ENCODE measurements around the gene SLC49A4.

The SLC49A4 gene

GRCh38 chr3:122921791-122922651, 127.2 kb downstream of the SLC49A4 start:
- peak overlapping the region in 2 of 7 experiments; percentile 12 for H3K4me3 ChIP-seq
- H3K27ac ChIP-seq, result no peak overlapping the region

GRCh38 chr3:122923611-122924010, 128.7 kb downstream of the SLC49A4 start:
- Histone ChIP-seq H3K27ac (no peak overlapping the region), H3K4me3 (no peak overlapping the region)

- Histone ChIP-seq H3K4me3 (no peak overlapping the region), H3K27ac (no peak overlapping the region)
These were observed 129.2 kb downstream of the SLC49A4 start for GRCh38 chr3:122924056-122924455.

GRCh38 chr3:122925756-122926155, 130.9 kb downstream of the SLC49A4 start:
- Histone ChIP-seq H3K27ac (no peak overlapping the region), H3K4me3 (no peak overlapping the region)

DNA sequence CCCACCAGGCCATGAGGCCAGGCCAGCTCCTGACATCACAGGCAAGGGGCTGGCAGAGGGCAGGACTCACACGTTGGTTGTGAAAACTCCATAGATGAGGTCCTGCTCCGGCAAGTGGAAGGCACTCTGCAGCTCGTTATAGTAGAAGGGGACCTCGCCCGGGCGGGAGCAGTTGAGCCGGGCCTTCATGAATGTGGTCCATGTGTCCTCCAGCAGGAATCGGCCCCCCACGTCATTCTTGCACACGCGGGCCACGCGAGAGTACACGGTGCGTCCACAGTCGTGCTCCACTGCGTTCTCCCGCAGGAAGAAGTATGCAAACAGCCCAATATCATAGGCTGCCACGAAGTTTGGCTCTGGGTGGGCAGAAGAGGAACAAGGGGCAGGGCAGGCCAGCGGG, 131.5 kb downstream of the SLC49A4 start:
- Histone ChIP-seq H3K27ac (no peak overlapping the region), H3K4me3 (no peak overlapping the region)

DNA sequence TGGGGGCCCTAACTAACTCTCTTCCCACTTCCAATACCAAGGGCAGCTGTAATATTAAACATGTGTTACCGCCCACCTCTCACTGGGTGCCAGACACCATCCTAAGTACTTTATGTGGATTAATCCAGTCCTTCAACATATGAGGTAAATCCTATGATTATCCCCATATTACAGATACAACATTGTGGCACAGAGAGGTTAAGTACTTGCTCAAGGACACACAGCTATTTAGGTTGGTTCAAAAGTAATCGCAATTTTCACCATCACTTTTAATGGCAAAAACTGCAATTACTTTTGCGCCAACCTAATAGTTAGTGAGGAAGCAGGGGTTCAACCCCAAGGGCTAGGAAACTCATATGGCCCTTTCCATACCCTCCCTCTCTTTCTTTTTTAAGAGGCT, 131.9 kb downstream of the SLC49A4 start:
- Histone ChIP-seq H3K27ac (no peak overlapping the region), H3K4me3 (no peak overlapping the region)

DNA sequence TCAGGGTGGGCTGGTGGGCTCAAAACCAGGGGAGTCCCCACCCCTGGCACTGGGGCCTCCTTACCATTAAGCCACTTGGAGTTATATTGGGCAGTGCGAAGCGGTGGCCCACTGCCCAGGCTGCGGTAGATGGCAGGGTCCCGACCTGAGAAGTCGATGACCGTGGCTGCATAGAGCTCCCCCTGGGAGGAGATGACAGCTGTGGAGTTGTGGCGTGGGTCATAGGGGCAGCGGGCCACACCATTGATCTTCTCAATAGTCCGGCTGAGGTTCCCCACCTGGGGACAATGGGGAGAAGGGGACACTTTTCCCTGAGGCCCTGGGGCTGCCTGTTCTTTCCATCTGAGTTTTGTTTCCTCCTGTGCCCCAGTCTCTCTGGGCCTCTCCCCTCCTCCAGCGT, 132.9 kb downstream of the SLC49A4 start:
- Histone ChIP-seq H3K27ac (no peak overlapping the region), H3K4me3 (no peak overlapping the region)

GRCh38 chr3:122928396-122929187, 133.7 kb downstream of the SLC49A4 start:
- Histone ChIP-seq H3K27ac (no peak overlapping the region), H3K4me3 (no peak overlapping the region)

DNA sequence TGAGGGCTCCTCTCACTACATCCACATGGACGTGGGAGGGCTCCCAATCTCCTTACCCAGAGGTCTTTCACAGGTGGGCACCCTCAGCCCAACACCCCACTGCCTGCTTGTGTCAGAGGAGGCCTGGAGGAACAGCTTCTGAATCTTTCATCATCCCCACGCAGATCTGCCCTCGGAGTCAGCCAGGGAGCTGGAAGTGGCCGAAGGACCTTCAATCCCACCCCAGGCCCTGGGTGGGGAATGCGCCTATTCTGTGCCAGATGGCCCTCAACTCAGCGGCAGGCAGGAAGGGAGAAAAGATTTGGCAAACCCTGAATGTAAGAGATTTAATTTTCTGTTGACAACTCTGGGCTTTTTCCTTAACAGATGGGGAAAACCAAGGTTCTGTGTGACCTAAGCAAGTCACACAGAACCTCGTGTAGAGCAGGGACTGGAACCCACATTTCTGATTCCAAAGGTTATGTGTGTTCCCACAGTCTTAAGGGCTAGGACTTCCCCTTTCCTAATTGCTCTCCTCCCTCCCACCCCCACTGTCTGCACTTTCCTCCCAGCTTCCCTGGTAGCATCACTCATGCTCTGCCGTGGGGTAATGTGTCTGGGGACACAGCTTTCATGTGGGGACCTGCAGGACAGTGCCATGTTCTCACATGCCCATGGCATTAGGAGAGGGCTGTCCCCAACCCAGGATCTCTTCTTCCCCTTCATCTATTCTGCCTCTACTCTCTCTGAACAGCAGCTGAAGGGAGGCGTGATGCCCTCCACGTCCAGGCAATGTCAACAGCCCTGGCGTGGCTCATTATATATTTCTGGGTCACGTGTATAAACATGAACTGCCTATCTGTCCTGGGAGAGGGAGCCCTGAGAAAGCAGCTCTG, 134.6 kb downstream of the SLC49A4 start:
- no peak overlapping the region for H3K4me3 ChIP-seq
- H3K27ac ChIP-seq, result no peak overlapping the region

DNA sequence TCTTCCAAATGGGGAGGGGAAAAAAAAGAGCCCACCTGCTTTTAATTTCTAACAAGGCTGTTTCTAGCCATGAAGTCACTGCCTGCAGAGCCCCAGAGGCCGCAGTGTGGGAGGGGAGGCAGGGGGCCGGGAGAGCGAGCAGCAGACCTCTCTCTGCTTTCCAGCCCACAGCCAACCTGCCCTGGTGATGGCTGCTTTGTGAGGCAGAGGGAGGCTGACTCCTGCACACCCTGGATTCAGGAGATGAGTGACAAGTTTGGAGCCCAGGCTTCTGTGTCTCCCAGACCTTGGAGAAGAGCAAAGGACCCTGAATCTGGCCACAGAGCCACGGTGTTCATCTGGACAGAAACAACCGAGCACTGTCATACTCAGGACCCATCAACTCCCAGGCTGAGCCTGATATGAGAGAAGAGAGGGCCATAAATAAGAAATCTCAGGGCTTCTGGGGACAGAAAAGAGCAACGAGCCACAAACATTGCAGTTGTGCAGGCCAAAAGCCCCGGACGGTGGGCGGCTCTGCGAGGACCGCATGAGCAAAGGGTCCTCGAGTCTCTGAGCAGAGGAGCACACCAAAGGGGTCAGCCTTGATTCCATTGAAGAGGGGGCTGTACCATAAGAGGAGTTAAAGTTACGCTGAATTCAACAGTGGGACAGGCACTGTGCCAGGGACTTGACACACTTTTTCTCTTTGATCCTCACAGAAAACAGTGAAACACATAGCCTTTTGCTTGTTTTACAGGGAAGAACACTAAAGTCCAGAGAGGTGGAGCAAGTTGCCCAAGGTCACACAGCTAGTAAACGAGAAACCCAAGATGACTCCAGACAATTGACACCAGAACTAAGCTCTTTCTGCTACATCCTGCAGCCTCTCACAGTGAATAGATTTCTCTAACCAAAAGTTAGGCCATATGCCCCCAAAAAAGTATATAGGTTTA, 135.5 kb downstream of the SLC49A4 start:
- no peak overlapping the region for H3K27ac ChIP-seq

More for the DNA sequence above, 135.5 kb downstream of the SLC49A4 start:
- no peak overlapping the region for H3K4me3 ChIP-seq

Measured in skin epidermis (tissue), 12 donors.